NCI-H1436 (cell line): Measurements from ENCODE around the gene SOST.

Experiments
- DNase-seq: peaks from one replicate; lab custom pipeline; 2025; lab: John Stamatoyannopoulos, UW

SOST gene

DNA sequence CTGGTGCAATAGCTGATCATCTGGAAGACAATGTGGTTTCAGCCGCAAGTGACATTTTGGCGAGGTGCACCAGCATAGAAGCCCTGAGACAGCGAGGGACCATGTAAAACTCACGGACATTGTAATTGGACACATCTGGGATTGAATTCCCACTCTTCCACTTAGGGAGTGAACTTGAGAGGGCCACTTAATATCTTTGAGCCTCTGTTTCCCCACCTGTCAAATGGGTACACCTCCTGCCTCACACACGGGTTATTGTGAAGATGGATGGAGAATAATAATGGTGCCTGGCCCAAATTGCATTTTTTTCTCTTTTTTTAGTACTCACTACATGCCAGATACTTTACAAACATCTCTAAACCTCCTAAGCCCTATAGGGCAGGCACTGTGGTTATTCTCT lies 51.4 kb downstream of the SOST start:
- DNase-seq: no peak

DNA sequence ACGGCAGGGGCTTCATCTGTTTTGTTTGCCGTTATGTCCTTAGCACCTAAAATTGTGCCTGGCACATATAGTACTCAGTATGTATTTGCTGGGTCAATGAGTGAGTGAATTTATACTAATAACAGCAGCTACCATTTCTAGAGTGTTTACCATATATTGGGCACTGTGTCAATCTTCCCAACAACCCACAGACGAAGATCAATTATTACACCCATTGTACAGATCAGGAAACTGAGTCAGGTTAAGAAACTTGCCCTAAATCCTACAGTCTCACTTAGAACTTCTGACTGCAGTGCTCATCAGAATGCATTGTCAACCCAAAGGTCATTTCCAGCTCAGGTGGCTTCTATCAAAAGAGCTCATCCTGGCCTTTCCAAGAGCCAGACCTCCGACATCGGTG lies 52.4 kb downstream of the SOST start:
- DNase-seq: no peak
